Osteoblast (primary cell): ENCODE results near the gene NPTXR. TPM values are rescaled to one million over a fixed set of nuclear protein-coding genes. Genes with fewer than 3 reads are reported as not detected.
A peak's percentile ranks its signal among the peaks of the same experiment; 100 is the strongest.

Source experiments
- DNase-seq: peaks from one replicate; pipeline ENCODE4 v3.0.0; 2011; ENCODE audit warnings: low spot score, mixed read lengths; ENCODE audit not compliant: insufficient read length; ENCODE audit errors: missing footprints
- H2AFZ ChIP-seq: 2 replicates; pipeline ENCODE4 v1.6.0; 2011; ENCODE audit warnings: mild to moderate bottlenecking, low read length
- H3K27ac ChIP-seq: 2 replicates; pipeline ENCODE4 v1.5.1; 2011; ENCODE audit warnings: mild to moderate bottlenecking, low read depth, low read length, moderate library complexity
- H3K27me3 ChIP-seq: 2 replicates; pipeline ENCODE4 v1.6.0; 2012; ENCODE audit warnings: mild to moderate bottlenecking, control low read depth, inconsistent platforms, low read length, moderate library complexity; ENCODE audit not compliant: insufficient read depth
- H3K36me3 ChIP-seq: 2 replicates; pipeline ENCODE4 v1.5.1; 2011; ENCODE audit warnings: mild to moderate bottlenecking, low read length, control low read depth, moderate library complexity; ENCODE audit not compliant: insufficient read depth
- H3K4me1 ChIP-seq: 2 replicates; pipeline ENCODE4 v1.5.1; 2011; ENCODE audit warnings: mild to moderate bottlenecking, low read length, control low read depth, moderate library complexity; ENCODE audit not compliant: insufficient read depth
- H3K4me2 ChIP-seq: 2 replicates; pipeline ENCODE4 v1.6.0; 2011; ENCODE audit warnings: mild to moderate bottlenecking, low read length; ENCODE audit not compliant: insufficient read depth
- H3K4me3 ChIP-seq: fragments of 200-600 bp; sonication (generic); 3 replicates; pipeline ENCODE4 v1.5.1; 2012; ENCODE audit warnings: mild to moderate bottlenecking, low read length, inconsistent platforms; ENCODE audit not compliant: insufficient read depth
- H3K79me2 ChIP-seq: 2 replicates; pipeline ENCODE4 v1.6.0; 2012; ENCODE audit warnings: mild to moderate bottlenecking, low read length, control low read depth, inconsistent platforms; ENCODE audit not compliant: insufficient read depth
- H3K9me3 ChIP-seq: 2 replicates; pipeline ENCODE4 v1.5.1; 2011; ENCODE audit warnings: low read depth, low read length, control low read depth
- H4K20me1 ChIP-seq: 2 replicates; pipeline ENCODE4 v1.6.0; 2012; ENCODE audit warnings: mild to moderate bottlenecking, low read length, control low read depth; ENCODE audit not compliant: insufficient read depth
- CTCF ChIP-seq: IDR thresholded peaks from 2 replicates; pipeline ENCODE4 v1.5.1; 2011; ENCODE audit warnings: mild to moderate bottlenecking, low read depth, low read length, moderate library complexity; ENCODE audit errors: extremely low read depth
- total RNA-seq: library from RNA; depleted of rRNA; stranded (reverse); fragments of >200 nt; gene quantifications from 2 replicates; pipeline ENCODE4 v1.2.3, GENCODE V29; 2012

The NPTXR gene
- total RNA-seq, 1 donor: 0.72 TPM

- no peak for TF ChIP-seq CTCF
- Histone ChIP-seq H3K9me3 (no peaks in the 10 kb centered on the region), H3K36me3 (no peaks in the 10 kb centered on the region), H3K79me2 (no peaks in the 10 kb centered on the region), H2AFZ (peak overlapping the region; percentile 63), H3K27me3 (peaks cover 9% of the 10 kb centered on the region), H3K27ac (no peak overlapping the region), H3K4me3 (no peak overlapping the region), H3K4me2 (no peak overlapping the region), H3K4me1 (peaks cover 20% of the 10 kb centered on the region), H4K20me1 (no peaks in the 10 kb centered on the region)
- no peak for DNase-seq
These were observed 39.3 kb upstream of the NPTXR start for GRCh38 chr22:38882972-38883622.

- Histone ChIP-seq H2AFZ (peak overlapping the region; percentile 63), H3K4me2 (peak overlapping the region; percentile 85)
- TF ChIP-seq CTCF: no peak
These were observed 38.4 kb upstream of the NPTXR start for GRCh38 chr22:38881997-38882879.

GRCh38 chr22:38881464-38881871 is 37.6 kb upstream of the NPTXR start:
- no peaks in the 10 kb centered on the region for H3K36me3 ChIP-seq
- no peak for TF ChIP-seq CTCF
- peak overlapping the region; percentile 61 for H3K27ac ChIP-seq
- DNase-seq: peak; percentile 86
- no peaks in the 10 kb centered on the region for H3K79me2 ChIP-seq
- H4K20me1 ChIP-seq: no peaks in the 10 kb centered on the region
- H3K4me1 ChIP-seq: peaks cover 20% of the 10 kb centered on the region
- peaks cover 13% of the 10 kb centered on the region for H3K27me3 ChIP-seq
- H3K9me3 ChIP-seq: no peaks in the 10 kb centered on the region
- H3K4me2 ChIP-seq: peak overlapping the region; percentile 85
- H2AFZ ChIP-seq: peak overlapping the region; percentile 90
- H3K4me3 ChIP-seq: peak overlapping the region; percentile 56

More at GRCh38 chr22:38881997-38882879, 38.4 kb upstream of the NPTXR start:
- Histone ChIP-seq H3K27ac (peak overlapping the region; percentile 31), H3K4me3 (peak overlapping the region; percentile 56), H3K9me3 (no peaks in the 10 kb centered on the region), H3K36me3 (no peaks in the 10 kb centered on the region), H4K20me1 (no peaks in the 10 kb centered on the region), H3K79me2 (no peaks in the 10 kb centered on the region), H3K4me1 (peaks cover 20% of the 10 kb centered on the region), H3K27me3 (peaks cover 13% of the 10 kb centered on the region)
- DNase-seq: peak; percentile 63

GRCh38 chr22:38879961-38880360 is 36.1 kb upstream of the NPTXR start:
- DNase-seq: peak; percentile 55
- H3K4me2 ChIP-seq: no peak overlapping the region
- TF ChIP-seq CTCF: no peak
- peaks cover 23% of the 10 kb centered on the region for H3K27me3 ChIP-seq
- no peak overlapping the region for H3K4me3 ChIP-seq
- no peak overlapping the region for H2AFZ ChIP-seq
- H4K20me1 ChIP-seq: no peaks in the 10 kb centered on the region
- no peaks in the 10 kb centered on the region for H3K9me3 ChIP-seq
- no peaks in the 10 kb centered on the region for H3K79me2 ChIP-seq
- H3K4me1 ChIP-seq: peaks cover 20% of the 10 kb centered on the region
- H3K27ac ChIP-seq: no peak overlapping the region
- no peaks in the 10 kb centered on the region for H3K36me3 ChIP-seq
